T-helper 2 cell treated with Interferon-gamma antibody and Interleukin-4, amounts not matched to agents 5 μg/mL and 100 μg/mL, for 36 hours (primary cell): ENCODE data around the gene RASL11A.
"Not testable (repeated sequence)": the region's sequence is repeated elsewhere in the genome, so short reads cannot be mapped to it uniquely, and the experiment has no call there.

Source experiments
- DNase-seq: peaks from one replicate; pipeline ENCODE4 v3.0.0; 2021; ENCODE audit warnings: low spot score
- H3K27ac Mint-ChIP-seq: one replicate; pipeline ENCODE4 v1.8.0; 2021; ENCODE audit warnings: mild to moderate bottlenecking, mixed read lengths
- H3K27me3 Mint-ChIP-seq: one replicate; pipeline ENCODE4 v1.8.0; 2021; ENCODE audit warnings: low read depth, mixed read lengths
- H3K36me3 Mint-ChIP-seq: one replicate; pipeline ENCODE4 v1.8.0; 2021; ENCODE audit warnings: low read depth, mixed read lengths
- H3K4me1 Mint-ChIP-seq: one replicate; pipeline ENCODE4 v1.8.0; 2021; ENCODE audit warnings: low read depth, mixed read lengths
- H3K4me3 Mint-ChIP-seq: one replicate; pipeline ENCODE4 v1.8.0; 2022; ENCODE audit warnings: mild to moderate bottlenecking, moderate library complexity, mixed read lengths
- H3K9me3 Mint-ChIP-seq: one replicate; pipeline ENCODE4 v1.8.0; 2021; ENCODE audit warnings: mixed read lengths

Gene RASL11A

GRCh38 chr13:27298849-27299248, 28.2 kb downstream of the RASL11A start:
- H3K9me3 Mint-ChIP-seq = no peaks in the 10 kb centered on the region
- H3K4me3 Mint-ChIP-seq = no peak overlapping the region
- no peak for DNase-seq
- H3K36me3 Mint-ChIP-seq = no peaks in the 10 kb centered on the region
- H3K27me3 Mint-ChIP-seq = peaks cover 2% of the 10 kb centered on the region
- peaks cover 12% of the 10 kb centered on the region for H3K4me1 Mint-ChIP-seq
- no peak overlapping the region for H3K27ac Mint-ChIP-seq

- H3K27ac Mint-ChIP-seq, DNase-seq, H3K9me3 Mint-ChIP-seq, H3K36me3 Mint-ChIP-seq, H3K27me3 Mint-ChIP-seq, H3K4me1 Mint-ChIP-seq, H3K4me3 Mint-ChIP-seq: not testable (repeated sequence)
Observed at GRCh38 chr13:27300406-27300805, 29.8 kb downstream of the RASL11A start.

- Mint-ChIP-seq H3K27me3 (peaks cover 2% of the 10 kb centered on the region), H3K4me3 (no peak overlapping the region), H3K4me1 (peaks cover 3% of the 10 kb centered on the region), H3K36me3 (no peaks in the 10 kb centered on the region), H3K27ac (no peak overlapping the region), H3K9me3 (no peaks in the 10 kb centered on the region)
- no peak for DNase-seq
Observed at GRCh38 chr13:27300941-27301586, 30.4 kb downstream of the RASL11A start.

GRCh38 chr13:27302643-27303262, 32.1 kb downstream of the RASL11A start:
- no peak overlapping the region for H3K4me3 Mint-ChIP-seq
- no peak for DNase-seq
- H3K27ac Mint-ChIP-seq = no peak overlapping the region
- no peaks in the 10 kb centered on the region for H3K9me3 Mint-ChIP-seq
- peaks cover 5% of the 10 kb centered on the region for H3K4me1 Mint-ChIP-seq
- no peaks in the 10 kb centered on the region for H3K36me3 Mint-ChIP-seq
- H3K27me3 Mint-ChIP-seq = peaks cover 2% of the 10 kb centered on the region

GRCh38 chr13:27304099-27304498, 33.5 kb downstream of the RASL11A start:
- no peaks in the 10 kb centered on the region for H3K9me3 Mint-ChIP-seq
- H3K4me3 Mint-ChIP-seq = no peak overlapping the region
- DNase-seq = no peak
- H3K27me3 Mint-ChIP-seq = no peaks in the 10 kb centered on the region
- H3K36me3 Mint-ChIP-seq = no peaks in the 10 kb centered on the region
- no peak overlapping the region for H3K27ac Mint-ChIP-seq
- H3K4me1 Mint-ChIP-seq = peaks cover 6% of the 10 kb centered on the region

- Mint-ChIP-seq H3K27me3 (no peaks in the 10 kb centered on the region), H3K4me1 (peaks cover 7% of the 10 kb centered on the region), H3K36me3 (no peaks in the 10 kb centered on the region), H3K27ac (no peak overlapping the region), H3K4me3 (no peak overlapping the region), H3K9me3 (no peaks in the 10 kb centered on the region)
- no peak for DNase-seq
Observed at GRCh38 chr13:27304611-27305010, 34.0 kb downstream of the RASL11A start.

GRCh38 chr13:27306364-27306763, 35.7 kb downstream of the RASL11A start:
- no peaks in the 10 kb centered on the region for H3K9me3 Mint-ChIP-seq
- no peak overlapping the region for H3K4me3 Mint-ChIP-seq
- peaks cover 7% of the 10 kb centered on the region for H3K4me1 Mint-ChIP-seq
- no peak overlapping the region for H3K27ac Mint-ChIP-seq
- no peak for DNase-seq
- H3K36me3 Mint-ChIP-seq = no peaks in the 10 kb centered on the region
- no peaks in the 10 kb centered on the region for H3K27me3 Mint-ChIP-seq

- no peaks in the 10 kb centered on the region for H3K9me3 Mint-ChIP-seq
- no peak overlapping the region for H3K4me3 Mint-ChIP-seq
- H3K27ac Mint-ChIP-seq = no peak overlapping the region
- DNase-seq = no peak
- H3K27me3 Mint-ChIP-seq = peaks cover 5% of the 10 kb centered on the region
- peaks cover 4% of the 10 kb centered on the region for H3K4me1 Mint-ChIP-seq
- no peaks in the 10 kb centered on the region for H3K36me3 Mint-ChIP-seq
Observed at GRCh38 chr13:27308941-27309340, 38.3 kb downstream of the RASL11A start.

- Mint-ChIP-seq H3K27me3 (peaks cover 5% of the 10 kb centered on the region), H3K4me3 (no peak overlapping the region), H3K27ac (no peak overlapping the region), H3K4me1 (peaks cover 4% of the 10 kb centered on the region), H3K36me3 (no peaks in the 10 kb centered on the region), H3K9me3 (no peaks in the 10 kb centered on the region)
- no peak for DNase-seq
Observed at GRCh38 chr13:27309401-27309958, 38.9 kb downstream of the RASL11A start.

- no peaks in the 10 kb centered on the region for H3K9me3 Mint-ChIP-seq
- no peak for DNase-seq
- peaks cover 5% of the 10 kb centered on the region for H3K27me3 Mint-ChIP-seq
- H3K36me3 Mint-ChIP-seq = no peaks in the 10 kb centered on the region
- peaks cover 4% of the 10 kb centered on the region for H3K4me1 Mint-ChIP-seq
- H3K27ac Mint-ChIP-seq = no peak overlapping the region
- H3K4me3 Mint-ChIP-seq = no peak overlapping the region
Observed at GRCh38 chr13:27309967-27310598, 39.5 kb downstream of the RASL11A start.

- H3K27ac Mint-ChIP-seq = no peak overlapping the region
- H3K27me3 Mint-ChIP-seq = peaks cover 5% of the 10 kb centered on the region
- no peak for DNase-seq
- peaks cover 4% of the 10 kb centered on the region for H3K4me1 Mint-ChIP-seq
- H3K4me3 Mint-ChIP-seq = no peak overlapping the region
- H3K9me3 Mint-ChIP-seq = no peaks in the 10 kb centered on the region
- no peaks in the 10 kb centered on the region for H3K36me3 Mint-ChIP-seq
Observed at GRCh38 chr13:27310946-27311345, 40.3 kb downstream of the RASL11A start.

- H3K4me3 Mint-ChIP-seq = no peak overlapping the region
- H3K27ac Mint-ChIP-seq = no peak overlapping the region
- peaks cover 8% of the 10 kb centered on the region for H3K27me3 Mint-ChIP-seq
- H3K4me1 Mint-ChIP-seq = peaks cover 2% of the 10 kb centered on the region
- H3K9me3 Mint-ChIP-seq = no peaks in the 10 kb centered on the region
- no peak for DNase-seq
- H3K36me3 Mint-ChIP-seq = no peaks in the 10 kb centered on the region
Observed at GRCh38 chr13:27311518-27312210, 41.0 kb downstream of the RASL11A start.

- H3K27me3 Mint-ChIP-seq = peaks cover 10% of the 10 kb centered on the region
- no peak for DNase-seq
- H3K27ac Mint-ChIP-seq = no peak overlapping the region
- peaks cover 1% of the 10 kb centered on the region for H3K4me1 Mint-ChIP-seq
- no peaks in the 10 kb centered on the region for H3K36me3 Mint-ChIP-seq
- H3K9me3 Mint-ChIP-seq = no peaks in the 10 kb centered on the region
- H3K4me3 Mint-ChIP-seq = no peak overlapping the region
Observed at GRCh38 chr13:27313770-27314169, 43.1 kb downstream of the RASL11A start.

GRCh38 chr13:27319404-27319803, 48.8 kb downstream of the RASL11A start:
- no peaks in the 10 kb centered on the region for H3K36me3 Mint-ChIP-seq

More at GRCh38 chr13:27319404-27319803, 48.8 kb downstream of the RASL11A start:
- Mint-ChIP-seq H3K27ac (no peak overlapping the region), H3K27me3 (peaks cover 14% of the 10 kb centered on the region), H3K9me3 (no peaks in the 10 kb centered on the region), H3K4me1 (no peaks in the 10 kb centered on the region), H3K4me3 (no peak overlapping the region)
- no peak for DNase-seq
